Adipocyte (in vitro differentiated cells): Measurements from ENCODE around the gene FAM3D.

Experiments
- DNase-seq: peaks from one replicate; pipeline ENCODE4 v3.0.0-alpha.2; 2015; ENCODE audit warnings: low read depth
- H3K27me3 ChIP-seq: replicated peaks from 2 replicates; pipeline ENCODE4 v1.7.0; 2013; ENCODE audit warnings: mild to moderate bottlenecking, low read length, moderate library complexity; ENCODE audit not compliant: control insufficient read depth, insufficient read depth
- H3K36me3 ChIP-seq: 2 replicates; pipeline ENCODE4 v1.7.0; 2013; ENCODE audit warnings: low read length, mild to moderate bottlenecking, moderate library complexity; ENCODE audit not compliant: control insufficient read depth, insufficient read depth, severe bottlenecking
- H3K4me1 ChIP-seq: 2 replicates; pipeline ENCODE4 v1.7.0; 2013; ENCODE audit warnings: mild to moderate bottlenecking, low read length, moderate library complexity; ENCODE audit not compliant: control insufficient read depth, insufficient read depth
- H3K4me3 ChIP-seq: 2 replicates; pipeline ENCODE4 v1.7.0; 2013; ENCODE audit warnings: mild to moderate bottlenecking, low read length, moderate library complexity
- H3K9ac ChIP-seq: 2 replicates; pipeline ENCODE4 v1.7.0; 2013; ENCODE audit warnings: mild to moderate bottlenecking, low read length, moderate library complexity
- H3K9me3 ChIP-seq: 2 replicates; pipeline ENCODE4 v1.7.0; 2013; ENCODE audit warnings: mild to moderate bottlenecking, low read length, moderate library complexity; ENCODE audit not compliant: control insufficient read depth

The FAM3D gene

DNA sequence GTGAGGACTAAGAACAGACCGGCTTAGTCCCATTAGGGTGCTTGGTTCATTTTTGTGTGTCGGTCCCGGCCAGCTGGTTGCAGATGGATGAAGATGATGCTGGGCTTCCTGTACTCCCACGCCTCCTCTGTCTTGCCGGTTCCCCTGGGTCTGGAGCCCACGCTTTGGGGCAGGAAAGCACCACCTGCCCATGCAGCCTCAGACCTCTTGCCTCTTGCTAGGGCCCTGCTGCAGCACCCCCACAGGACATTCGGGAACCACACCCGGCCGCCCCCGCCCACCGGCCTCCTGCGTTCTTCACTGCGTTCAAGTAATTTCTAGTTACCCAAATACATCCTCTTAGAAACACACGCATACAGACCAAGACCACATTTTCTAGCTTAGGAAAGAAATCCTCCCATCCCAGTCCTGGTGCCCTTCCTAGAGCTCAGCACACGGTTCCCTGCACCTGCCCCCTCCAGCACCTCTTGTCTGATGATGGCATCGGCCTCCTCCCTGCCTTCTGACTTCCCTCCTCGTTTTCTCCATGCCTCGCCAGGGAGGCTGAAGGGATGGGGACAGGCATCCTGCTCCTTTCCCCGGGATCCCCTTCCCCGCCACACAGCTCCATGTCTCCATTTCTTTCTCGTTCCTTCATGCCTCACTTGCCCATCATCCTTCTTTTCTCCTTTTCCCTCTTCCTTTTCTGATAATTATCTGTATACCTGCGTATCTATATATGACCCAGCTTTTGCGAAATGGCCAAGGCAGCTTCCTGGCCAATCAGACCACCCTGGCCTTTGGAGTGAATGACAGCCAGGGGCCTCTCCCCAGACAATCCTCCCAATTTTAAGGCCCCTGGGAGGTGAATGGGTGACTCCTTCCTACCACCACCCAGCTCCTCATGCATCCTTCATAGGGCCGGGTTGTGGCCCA, 30.9 kb downstream of the FAM3D start:
- Histone ChIP-seq H3K9me3 (no peaks in the 10 kb centered on the region), H3K4me1 (no peaks in the 10 kb centered on the region), H3K36me3 (no peaks in the 10 kb centered on the region), H3K27me3 (peaks cover 30% of the 10 kb centered on the region), H3K4me3 (no peak overlapping the region), H3K9ac (no peak overlapping the region)
- DNase-seq: no peak

DNA sequence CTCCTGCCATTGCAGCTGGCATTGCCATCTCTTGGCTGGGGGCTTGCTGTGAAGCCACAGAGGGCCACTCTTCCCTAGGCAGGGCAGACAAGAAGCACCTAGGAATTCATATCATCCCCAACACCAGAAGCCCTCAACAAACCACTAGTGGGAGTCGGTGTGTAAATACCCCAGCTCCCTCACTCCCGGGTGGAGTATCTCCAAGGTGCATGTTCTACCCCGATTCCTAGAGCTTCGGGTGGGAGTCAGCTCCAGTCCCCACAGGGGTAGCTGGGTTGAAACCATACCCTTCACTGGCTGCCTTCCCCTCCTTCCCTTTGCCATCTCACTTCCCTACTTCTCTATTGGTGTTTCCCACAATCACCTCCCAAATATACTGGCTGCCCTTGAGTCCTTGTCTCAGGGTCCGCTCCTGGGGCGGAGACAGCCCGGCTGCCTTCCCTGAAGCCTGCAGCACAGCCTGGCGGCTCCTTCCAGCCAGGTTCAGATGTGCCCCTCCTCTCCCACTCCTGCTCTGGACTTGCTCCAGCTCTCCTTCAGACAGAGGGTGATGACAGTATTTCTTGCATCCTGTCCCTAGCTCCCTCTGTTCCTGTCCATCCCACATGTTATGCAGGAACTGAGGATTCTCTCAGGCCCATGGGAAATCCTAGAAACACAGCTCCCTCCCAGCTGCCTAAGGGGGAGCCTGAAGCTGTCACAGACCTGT, 33.3 kb downstream of the FAM3D start:
- H3K27me3 ChIP-seq: peaks cover 30% of the 10 kb centered on the region
- no peak overlapping the region for H3K9ac ChIP-seq
- no peaks in the 10 kb centered on the region for H3K36me3 ChIP-seq
- no peaks in the 10 kb centered on the region for H3K9me3 ChIP-seq
- H3K4me3 ChIP-seq: no peak overlapping the region
- H3K4me1 ChIP-seq: peaks cover 16% of the 10 kb centered on the region
- no peak for DNase-seq

DNA sequence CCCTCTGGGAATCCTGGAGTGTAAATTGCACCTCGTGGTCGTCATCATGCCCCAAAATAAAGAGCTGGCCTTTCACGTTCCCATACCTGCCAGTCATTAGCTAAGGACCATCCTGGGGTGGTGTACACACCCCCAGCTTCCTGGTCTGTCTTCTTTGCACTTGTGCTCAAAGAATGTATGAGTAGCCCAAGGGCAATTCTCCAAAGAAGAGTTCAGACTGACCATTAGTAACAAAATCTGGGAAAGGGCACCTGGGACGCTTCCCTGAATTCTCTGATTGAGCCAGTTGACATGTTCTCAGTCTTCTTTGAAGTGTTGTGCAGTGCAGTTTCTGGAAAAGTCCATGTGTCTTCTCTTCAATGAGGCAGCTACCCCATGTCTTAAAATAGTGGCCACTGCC, 34.8 kb downstream of the FAM3D start:
- Histone ChIP-seq H3K27me3 (peaks cover 25% of the 10 kb centered on the region), H3K4me1 (peaks cover 30% of the 10 kb centered on the region), H3K36me3 (no peaks in the 10 kb centered on the region), H3K4me3 (no peak overlapping the region), H3K9ac (no peak overlapping the region), H3K9me3 (no peaks in the 10 kb centered on the region)
- no peak for DNase-seq

DNA sequence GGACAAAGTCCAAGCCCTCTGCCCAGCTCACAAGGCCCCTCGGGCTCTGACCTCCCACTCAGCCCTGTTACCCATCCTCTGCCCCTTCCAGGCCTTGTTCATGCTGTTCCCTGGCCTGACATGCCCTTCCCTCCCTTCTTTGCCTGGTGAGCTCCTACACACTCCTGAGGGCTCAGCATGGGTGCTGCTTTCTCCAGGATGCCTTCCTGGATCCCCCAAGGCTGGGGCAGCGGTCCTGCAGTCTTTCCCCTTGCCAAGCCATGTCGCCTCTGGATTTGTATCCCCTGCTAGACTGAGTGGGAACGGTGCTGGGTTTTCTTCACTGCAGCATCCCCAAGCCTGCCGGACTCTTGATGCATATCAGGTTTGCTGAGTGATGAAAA, 35.9 kb downstream of the FAM3D start:
- H3K9me3 ChIP-seq: no peaks in the 10 kb centered on the region
- H3K36me3 ChIP-seq: no peaks in the 10 kb centered on the region
- H3K27me3 ChIP-seq: peaks cover 16% of the 10 kb centered on the region
- H3K4me3 ChIP-seq: no peak overlapping the region
- peaks cover 30% of the 10 kb centered on the region for H3K4me1 ChIP-seq
- DNase-seq: no peak
- H3K9ac ChIP-seq: no peak overlapping the region

DNA sequence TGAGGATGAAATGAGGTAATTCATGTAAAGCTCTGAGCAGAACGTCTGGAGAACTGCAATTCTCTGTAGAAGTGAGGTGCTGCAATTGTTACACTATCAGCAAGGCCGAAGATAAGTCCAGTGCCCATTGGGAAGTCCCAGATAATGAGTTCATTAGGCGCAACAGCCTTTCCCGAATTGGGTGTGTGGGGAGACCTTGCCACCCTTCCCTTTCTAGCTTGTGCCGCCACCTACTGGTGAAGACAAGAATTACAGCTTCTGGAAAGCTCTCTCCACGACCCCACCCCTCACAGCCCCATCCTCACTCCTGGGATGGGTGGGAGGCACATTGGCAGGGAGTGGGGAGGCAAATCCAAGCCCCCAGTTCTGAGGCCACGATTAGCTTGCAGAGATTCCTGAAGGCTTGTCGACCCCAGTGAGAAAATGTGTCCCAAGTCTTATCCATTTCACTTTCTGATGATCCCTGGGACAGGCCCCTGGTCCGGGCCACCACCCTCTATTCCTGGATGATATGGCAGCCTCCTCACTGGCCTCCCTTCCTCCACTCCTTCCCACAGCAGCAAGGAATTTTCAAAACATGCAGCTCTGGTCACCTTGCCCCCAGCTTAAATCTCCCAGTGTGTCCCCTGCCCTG, 36.4 kb downstream of the FAM3D start:
- H3K9ac ChIP-seq: peak overlapping the region; percentile 26
- H3K9me3 ChIP-seq: no peaks in the 10 kb centered on the region
- peaks cover 14% of the 10 kb centered on the region for H3K27me3 ChIP-seq
- peaks cover 30% of the 10 kb centered on the region for H3K4me1 ChIP-seq
- no peaks in the 10 kb centered on the region for H3K36me3 ChIP-seq
- H3K4me3 ChIP-seq: no peak overlapping the region
- peak; percentile 91 for DNase-seq

DNA sequence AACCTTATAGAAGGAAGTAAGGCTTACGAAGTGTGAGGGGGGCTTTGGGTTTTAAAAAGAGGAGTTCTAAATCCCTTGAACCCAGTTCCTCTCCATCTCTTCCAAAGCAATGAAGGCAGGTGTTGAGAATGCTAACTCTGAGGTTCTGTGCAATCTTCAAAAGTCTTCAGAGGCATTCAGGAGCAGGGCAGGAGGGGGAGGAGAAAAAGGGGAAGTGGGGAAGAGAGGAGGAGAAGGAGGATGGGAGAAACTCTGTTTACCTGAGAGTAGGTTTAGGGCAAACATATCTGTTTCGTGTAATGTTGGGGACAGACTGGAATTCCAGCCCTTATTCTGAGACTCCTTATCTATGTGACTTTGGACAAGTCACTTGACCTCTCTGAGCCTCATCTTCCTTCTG, 36.9 kb downstream of the FAM3D start:
- DNase-seq: no peak
- H3K9me3 ChIP-seq: no peaks in the 10 kb centered on the region

DNA sequence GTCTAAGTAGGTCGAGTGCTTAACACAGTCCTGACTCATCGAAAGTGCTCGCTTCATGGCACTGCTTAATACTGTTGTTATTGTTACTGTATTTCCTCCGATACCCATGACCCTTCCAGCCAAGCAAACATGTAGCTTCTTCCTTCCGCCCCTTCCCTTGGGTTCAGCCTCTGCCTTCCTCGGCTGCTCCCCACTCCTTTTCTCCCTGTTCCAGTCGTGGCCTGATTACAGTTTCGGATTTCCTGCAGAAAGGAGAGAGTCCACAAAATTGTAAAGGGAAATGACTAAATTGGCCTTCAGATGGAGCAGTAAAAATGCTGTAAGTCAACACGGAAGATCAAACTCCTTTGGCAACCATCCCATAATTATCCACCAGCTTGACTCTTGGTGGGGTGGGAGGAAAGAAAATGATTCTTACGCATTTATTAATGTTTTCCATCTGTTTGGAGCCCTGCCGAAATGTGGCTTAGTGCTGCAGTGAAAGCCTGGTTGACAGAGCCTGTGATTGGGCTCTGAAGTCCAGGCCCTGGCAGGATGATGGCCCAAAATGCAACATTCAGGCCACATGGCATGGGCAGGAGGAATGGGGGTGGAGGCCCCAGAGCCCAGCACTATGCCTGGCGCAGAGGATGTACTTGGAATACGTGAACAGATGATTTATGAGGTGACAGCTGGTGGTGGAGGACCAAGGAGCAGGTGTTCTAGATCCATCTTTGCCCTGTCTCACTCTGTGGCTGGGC, 37.6 kb downstream of the FAM3D start:
- Histone ChIP-seq H3K27me3 (peaks cover 12% of the 10 kb centered on the region), H3K4me3 (peak overlapping the region; percentile 36), H3K9me3 (no peaks in the 10 kb centered on the region), H3K36me3 (no peaks in the 10 kb centered on the region), H3K4me1 (peaks cover 37% of the 10 kb centered on the region), H3K9ac (peak overlapping the region; percentile 60)
- DNase-seq: peak; percentile 92

More for the DNA sequence above, 36.9 kb downstream of the FAM3D start:
- Histone ChIP-seq H3K4me3 (no peak overlapping the region), H3K36me3 (no peaks in the 10 kb centered on the region), H3K9ac (peak overlapping the region; percentile 60), H3K4me1 (peaks cover 31% of the 10 kb centered on the region), H3K27me3 (peaks cover 14% of the 10 kb centered on the region)

DNA sequence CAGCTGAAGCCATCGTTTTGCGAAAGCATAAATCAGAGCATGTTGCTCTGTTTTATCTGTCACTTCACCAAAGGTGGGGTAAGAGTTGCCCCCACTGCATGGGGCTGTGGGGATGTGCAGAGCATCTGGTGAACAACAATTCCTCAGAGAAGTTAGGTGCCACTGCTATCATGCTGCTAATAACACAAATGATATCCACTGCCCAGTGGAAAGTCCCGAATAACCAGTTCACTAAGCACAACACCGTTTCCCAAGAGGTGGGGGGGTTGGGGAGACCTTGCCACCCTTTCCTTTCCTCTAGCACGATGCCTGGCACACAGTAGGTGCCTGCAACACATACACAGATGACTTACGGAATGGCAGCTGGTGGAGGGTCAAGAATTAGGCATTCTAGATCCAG, 38.6 kb downstream of the FAM3D start:
- no peaks in the 10 kb centered on the region for H3K9me3 ChIP-seq
- no peaks in the 10 kb centered on the region for H3K36me3 ChIP-seq
- H3K9ac ChIP-seq: peak overlapping the region; percentile 60
- no peak overlapping the region for H3K4me3 ChIP-seq
- H3K4me1 ChIP-seq: peaks cover 42% of the 10 kb centered on the region
- no peak for DNase-seq
- peaks cover 1% of the 10 kb centered on the region for H3K27me3 ChIP-seq

DNA sequence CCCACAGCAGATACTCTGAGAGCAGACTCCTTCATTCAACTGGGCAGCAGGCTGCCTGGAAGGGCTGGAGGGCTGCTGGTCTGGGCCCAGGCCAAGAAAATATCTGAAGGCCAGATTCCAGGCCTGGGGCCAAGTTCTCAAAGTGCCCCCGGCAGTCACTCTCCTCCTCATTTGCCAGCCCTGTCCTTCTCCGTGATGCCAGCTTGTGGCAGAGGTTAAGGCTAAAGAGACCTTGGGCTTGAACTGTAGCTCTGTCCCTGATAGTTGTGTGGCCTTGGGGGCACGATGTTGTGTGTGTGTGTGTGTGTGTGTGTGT, 39.0 kb downstream of the FAM3D start:
- Histone ChIP-seq H3K27me3 (no peaks in the 10 kb centered on the region), H3K36me3 (no peaks in the 10 kb centered on the region), H3K9ac (no peak overlapping the region), H3K4me3 (no peak overlapping the region), H3K9me3 (no peaks in the 10 kb centered on the region), H3K4me1 (peaks cover 42% of the 10 kb centered on the region)
- DNase-seq: peak; percentile 69

DNA sequence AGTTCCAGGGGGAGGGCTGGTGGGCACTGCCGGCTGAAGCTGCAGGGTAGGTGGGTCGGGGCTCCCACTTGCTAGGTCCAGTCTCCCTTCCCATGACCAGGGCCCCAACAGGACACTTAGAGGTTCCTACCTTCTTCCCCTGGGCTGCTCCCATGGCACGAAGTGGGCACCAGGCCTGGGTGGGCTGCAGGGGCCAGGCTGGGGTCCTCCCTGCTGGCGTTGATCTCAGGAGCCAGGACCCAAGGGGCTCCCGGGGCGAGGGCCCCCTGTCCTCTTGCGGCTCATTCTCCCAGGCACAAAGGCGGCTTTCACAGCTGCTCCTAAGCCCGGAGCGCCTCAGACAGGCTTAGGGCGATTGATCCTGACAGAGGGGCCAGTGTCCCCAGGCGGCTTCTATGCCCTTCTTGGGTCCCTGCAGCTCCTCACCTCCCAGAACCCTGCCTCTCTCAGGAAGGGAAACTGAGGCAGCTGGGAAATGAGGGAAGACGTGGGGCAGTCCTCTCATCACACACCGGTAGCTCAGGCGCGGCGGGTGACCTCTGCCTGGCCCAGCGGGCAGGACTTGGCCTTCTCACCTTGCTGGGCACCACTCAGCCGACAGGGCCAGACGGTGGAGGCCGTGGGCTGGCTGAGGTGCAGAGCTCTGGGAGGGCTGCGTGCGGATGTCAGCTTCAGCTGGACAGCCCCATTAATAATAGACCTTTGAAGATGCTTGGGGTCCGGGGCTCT, 39.6 kb downstream of the FAM3D start:
- Histone ChIP-seq H3K9ac (no peak overlapping the region), H3K36me3 (no peaks in the 10 kb centered on the region), H3K4me1 (peaks cover 42% of the 10 kb centered on the region), H3K27me3 (no peaks in the 10 kb centered on the region), H3K9me3 (no peaks in the 10 kb centered on the region), H3K4me3 (no peak overlapping the region)
- DNase-seq: no peak
